ENCODE results near the gene FGF14.

FGF14 gene

DNA sequence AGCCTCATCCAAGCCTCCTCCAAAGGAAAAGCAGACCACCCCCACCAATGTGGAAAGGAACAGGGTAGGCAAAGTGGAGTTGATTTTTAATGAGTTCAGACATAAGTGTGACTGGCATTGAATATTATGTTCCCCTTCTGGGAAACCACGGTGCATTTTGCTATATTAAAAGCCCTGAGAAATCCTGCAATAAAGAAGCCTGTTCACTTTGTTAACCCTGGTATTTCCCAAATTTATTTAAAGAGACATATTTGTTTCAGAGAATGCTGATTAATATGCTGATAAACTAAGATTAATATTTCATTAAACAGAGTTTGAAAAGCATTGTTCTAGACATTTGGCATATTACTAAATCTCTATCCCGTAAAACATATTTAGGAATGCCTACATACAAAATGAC lies 151.4 kb downstream of the FGF14 start:
- no peak for DNase-seq (ENCODE audit: low read depth)

GRCh38 chr13:102244607-102245227 lies 157.1 kb downstream of the FGF14 start:
- DNase-seq (ENCODE audit: low read depth), result no peak

DNA sequence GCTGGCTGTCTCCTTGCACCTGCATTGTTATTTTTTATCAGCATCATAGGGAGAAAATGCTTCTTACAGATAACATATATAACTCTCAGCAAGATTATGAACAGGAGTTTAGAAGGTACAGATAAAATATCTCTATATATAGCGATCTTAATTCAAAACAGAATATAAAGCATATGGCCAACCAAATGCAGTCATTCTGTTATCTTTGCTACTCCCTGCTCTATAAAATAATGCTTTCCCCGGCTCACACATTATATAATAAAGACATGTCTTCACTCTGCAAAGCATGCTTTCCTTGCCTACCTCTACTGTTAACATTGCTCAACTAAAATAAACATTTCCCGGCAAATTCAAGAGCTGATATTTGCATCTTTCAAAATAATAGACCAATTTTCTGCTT lies 161.7 kb downstream of the FGF14 start:
- DNase-seq (ENCODE audit: low read depth), result no peak

- no peak for DNase-seq (ENCODE audit: low read depth)
Observed at GRCh38 chr13:102237230-102237629, 164.6 kb downstream of the FGF14 start.

DNA sequence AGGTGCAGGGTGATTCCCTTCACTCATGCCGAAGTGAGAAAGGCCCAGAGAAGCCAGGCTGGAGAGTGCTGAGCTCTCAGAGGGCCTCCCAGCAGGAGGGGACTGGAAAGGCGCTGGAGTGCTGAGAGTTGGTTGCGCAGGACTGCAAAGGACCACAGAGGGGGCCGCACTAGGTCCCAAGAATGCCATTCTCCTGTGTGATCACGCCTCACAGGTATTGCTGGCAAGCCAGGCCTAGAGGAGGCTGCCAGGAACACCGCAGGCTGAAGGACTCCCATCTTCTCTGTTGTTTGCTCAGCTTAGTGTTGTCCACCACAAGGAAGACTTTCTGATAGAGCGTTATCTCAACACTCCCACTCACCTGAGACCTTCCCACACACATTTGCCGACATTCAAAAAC lies 165.0 kb downstream of the FGF14 start:
- DNase-seq (ENCODE audit: low read depth), result no peak

GRCh38 chr13:102236341-102236740 lies 165.5 kb downstream of the FGF14 start:
- no peak for DNase-seq (ENCODE audit: low read depth)

GRCh38 chr13:102235689-102236088 lies 166.2 kb downstream of the FGF14 start:
- DNase-seq (ENCODE audit: low read depth), result no peak

GRCh38 chr13:102234618-102235017 lies 167.2 kb downstream of the FGF14 start:
- DNase-seq (ENCODE audit: low read depth), result no peak

DNA sequence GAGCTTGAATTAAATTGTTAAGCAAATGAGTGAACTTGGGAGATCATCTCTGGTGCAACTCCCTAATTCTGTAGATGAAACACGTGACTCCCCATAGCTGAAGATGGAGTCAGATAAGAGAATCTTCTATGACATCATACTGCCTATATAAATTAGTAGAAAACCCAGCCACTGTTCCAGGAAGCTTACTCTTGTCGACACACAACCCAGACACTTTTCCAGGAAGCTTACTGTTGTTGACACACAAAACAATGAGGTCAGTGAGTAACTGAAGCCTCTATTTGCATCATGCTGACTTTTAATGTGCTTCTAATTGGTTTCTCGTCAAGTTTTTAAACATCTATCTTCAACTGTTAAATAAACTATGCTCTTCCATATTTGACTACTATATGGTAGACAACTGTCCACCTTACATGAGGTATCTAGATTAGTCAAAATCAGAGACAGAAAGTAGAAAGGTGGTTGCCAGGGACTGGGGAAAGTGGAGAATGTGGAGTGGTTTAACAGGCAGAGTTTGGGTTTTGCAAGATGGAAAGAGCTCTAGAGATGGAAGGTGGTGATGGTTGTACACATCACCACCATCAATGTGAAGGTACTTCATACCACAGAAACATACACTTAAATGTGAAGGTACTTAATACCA lies 168.2 kb downstream of the FGF14 start:
- no peak for DNase-seq (ENCODE audit: low read depth)

GRCh38 chr13:102231479-102231878 lies 170.4 kb downstream of the FGF14 start:
- no peak for DNase-seq (ENCODE audit: low read depth)

DNA sequence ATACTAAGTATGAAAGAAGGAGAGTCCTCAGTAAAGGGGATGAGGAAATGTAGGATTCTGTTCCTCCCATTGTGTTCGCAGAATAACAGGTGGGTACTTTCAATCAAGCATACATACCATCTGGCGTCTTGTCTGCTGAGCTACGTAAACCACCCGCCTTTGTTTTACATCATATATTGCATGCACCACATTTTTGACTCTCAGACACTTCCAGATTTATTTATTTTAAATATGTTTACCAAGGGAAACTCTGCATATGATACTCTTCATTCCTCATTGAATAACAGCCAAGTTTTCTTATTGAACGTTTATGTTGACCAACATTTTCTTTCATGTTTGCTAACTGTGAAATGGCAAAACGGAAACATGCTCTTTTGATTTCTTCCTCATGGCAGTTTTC lies 174.1 kb downstream of the FGF14 start:
- no peak for DNase-seq (ENCODE audit: low read depth)

GRCh38 chr13:102226591-102226990 lies 175.3 kb downstream of the FGF14 start:
- DNase-seq (ENCODE audit: low read depth), result no peak

DNA sequence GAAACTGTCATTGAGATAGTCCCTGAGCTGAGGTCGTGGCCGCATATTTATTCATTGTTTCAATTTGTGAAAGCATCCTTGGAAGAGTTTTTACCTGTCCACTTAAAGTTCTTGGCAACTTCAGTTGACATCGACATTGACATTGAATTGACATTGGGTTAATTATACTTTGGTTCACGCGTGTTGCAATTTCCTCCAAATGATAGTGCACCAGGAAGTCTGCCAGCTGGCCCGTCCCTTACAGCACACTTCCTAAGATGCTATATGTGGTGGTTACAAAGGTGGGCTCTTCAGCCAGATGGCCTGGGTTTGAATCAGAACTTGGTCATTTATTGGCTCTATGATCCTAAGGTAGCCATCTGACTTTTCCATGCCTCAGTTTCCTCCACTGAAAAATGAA lies 176.0 kb downstream of the FGF14 start:
- no peak for DNase-seq (ENCODE audit: low read depth)

DNA sequence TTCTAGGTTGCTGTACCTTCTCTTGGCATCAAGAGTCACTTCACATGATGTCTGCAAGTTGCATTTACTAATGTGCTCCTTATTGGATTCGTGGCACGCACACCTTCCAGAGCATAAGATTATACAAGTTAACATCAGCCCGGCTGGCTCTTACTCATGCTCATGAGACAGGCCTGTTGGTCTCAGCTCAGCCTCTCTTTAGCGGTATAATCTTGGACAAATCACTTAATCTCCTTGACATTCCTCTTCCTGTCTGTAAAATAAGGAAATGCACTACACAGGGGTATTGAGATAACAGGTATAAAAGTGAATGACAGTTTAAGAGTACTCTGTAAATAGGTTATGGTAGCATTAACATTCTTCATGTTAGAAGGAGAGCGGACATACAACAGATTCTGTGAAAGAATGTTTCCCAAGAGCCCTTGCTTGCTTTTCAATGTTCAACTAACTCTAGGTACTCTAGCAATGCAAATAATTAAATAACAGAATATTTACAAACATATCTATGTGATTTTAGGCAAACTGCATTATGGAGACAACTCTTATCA lies 181.1 kb downstream of the FGF14 start:
- no peak for DNase-seq (ENCODE audit: low read depth)

GRCh38 chr13:102214956-102215355 lies 186.9 kb downstream of the FGF14 start:
- no peak for DNase-seq (ENCODE audit: low read depth)

- no peak for DNase-seq (ENCODE audit: low read depth)
Observed at GRCh38 chr13:102212729-102213128, 189.1 kb downstream of the FGF14 start.

- no peak for DNase-seq (ENCODE audit: low read depth)
Observed at GRCh38 chr13:102208347-102208746, 193.5 kb downstream of the FGF14 start.

DNA sequence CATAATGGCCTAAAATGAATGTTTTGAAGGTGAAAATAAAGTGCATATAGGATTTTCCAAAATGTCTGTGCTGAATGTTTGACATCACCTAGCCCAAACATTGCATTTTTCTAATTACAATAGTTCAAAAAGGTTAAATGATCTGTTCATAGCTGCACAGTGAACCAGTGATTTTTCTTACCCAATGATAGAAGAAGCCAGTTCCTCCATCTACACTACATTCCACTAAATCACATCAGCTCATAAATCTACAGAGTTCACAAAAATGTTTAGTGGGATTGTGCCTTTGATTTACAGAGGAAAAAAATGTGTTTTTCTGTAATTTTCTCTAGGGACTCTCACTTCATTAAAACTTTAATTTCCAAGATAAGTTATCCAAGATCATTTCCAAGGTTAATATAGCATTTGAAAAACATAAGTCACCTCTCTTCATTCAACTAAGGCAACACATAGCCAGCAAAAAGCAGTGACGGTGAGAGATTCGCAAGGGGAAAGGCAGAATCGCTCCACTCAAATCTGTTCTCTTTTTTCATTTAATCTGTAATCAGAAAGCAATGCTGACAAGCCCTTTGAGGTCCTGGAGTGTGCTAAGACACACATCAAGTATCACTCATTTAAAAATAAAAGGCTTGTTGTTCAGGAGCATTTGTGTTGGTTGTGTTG lies 194.0 kb downstream of the FGF14 start:
- no peak for DNase-seq (ENCODE audit: low read depth)

GRCh38 chr13:102203718-102204117 lies 198.1 kb downstream of the FGF14 start:
- no peak for DNase-seq (ENCODE audit: low read depth)

GRCh38 chr13:102198418-102199311 lies 203.2 kb downstream of the FGF14 start:
- no peak for DNase-seq (ENCODE audit: low read depth)

DNA sequence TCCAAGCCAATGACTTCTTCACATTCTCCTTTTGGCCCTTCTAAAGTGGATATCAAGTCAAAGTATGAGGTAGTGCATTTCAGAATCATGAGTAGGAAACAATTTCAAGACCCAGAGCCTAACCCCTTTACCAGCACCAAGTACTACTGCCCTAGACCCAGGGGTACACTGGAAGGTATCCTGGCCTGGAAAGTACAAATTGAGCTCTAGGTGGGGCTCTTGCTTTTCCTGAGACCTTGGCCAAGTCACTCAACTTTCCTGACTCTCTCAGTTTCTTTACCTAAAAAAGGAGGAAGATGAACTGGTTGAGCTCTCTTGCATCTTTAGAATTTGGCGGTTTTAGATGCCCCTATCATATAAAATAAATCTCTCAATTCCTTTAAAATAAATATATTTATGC lies 204.7 kb downstream of the FGF14 start:
- no peak for DNase-seq (ENCODE audit: low read depth)
